ENCODE data around the gene CUL5.

CUL5 gene

GRCh38 chr11:108008656-108009496 lies at the start of gene CUL5:
TSS of gene CUL5 (plus strand) at chr11:108008898. CDS start at chr11:108009349, 451 bp downstream.
- peak; percentile 95 for DNase-seq (ENCODE audit: low spot score)

GRCh38 chr11:107961480-107961879 lies 47.2 kb upstream of the CUL5 start:
- DNase-seq (ENCODE audit: low spot score): no peak

- no peak for DNase-seq (ENCODE audit: low spot score)
Observed at GRCh38 chr11:107962181-107962580, 46.5 kb upstream of the CUL5 start.

GRCh38 chr11:107963091-107963490 lies 45.6 kb upstream of the CUL5 start:
- DNase-seq (ENCODE audit: low spot score): no peak

GRCh38 chr11:107969219-107969618 lies 39.5 kb upstream of the CUL5 start:
- no peak for DNase-seq (ENCODE audit: low spot score)

DNA sequence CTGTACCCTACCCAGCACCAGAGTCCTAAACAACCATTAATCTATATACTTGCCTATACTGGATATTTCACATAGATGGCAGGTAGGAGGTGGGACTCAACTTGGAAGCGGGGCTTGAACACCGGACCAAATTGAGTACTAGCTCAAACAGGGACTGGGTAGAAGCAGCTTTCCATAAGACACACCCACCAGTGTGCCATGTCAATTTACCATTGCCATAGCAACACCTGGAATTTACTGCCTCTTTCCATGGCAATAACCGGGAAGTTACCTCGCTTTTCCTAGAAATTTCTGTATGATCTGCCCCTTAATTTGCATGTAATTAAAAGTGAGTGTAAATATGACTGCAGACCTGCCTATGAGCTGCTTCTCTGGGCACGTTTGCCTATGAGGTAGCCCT lies 38.6 kb upstream of the CUL5 start:
- no peak for DNase-seq (ENCODE audit: low spot score)

GRCh38 chr11:107973641-107974040 lies 35.1 kb upstream of the CUL5 start:
- DNase-seq (ENCODE audit: low spot score): no peak

DNA sequence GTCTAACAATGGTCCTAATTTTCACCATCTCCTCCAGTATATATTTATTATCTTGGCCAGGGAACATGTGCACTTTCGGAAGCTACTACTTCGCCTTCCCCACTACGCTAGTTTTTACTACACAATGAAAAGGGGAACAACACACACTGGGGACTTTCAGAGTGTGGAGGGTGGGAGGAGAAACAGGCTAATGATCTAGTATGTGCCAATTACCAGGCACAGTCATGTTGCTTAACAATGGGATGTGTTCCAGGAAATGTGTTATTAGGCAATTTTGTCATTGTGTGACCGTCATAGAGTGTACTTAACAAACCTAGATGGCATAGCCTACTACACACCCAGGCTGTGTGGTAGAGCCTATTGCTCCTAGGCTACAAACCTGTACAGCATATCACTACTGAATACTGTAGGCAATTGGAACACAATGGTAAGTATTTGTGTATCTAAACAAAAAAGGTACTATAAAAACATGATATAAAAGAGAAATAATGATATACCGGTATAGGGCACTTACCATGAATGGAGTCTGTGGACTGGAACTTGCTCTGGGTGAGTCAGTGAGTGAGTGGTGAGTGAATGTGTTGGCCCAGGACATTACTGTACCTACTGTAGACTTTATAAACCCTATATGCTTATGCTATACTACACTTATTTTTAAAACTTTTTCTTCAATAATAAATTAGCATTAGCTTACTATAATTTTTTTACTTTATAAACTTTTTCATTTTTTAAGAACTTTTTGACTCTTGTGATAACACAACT lies 20.1 kb upstream of the CUL5 start:
- DNase-seq (ENCODE audit: low spot score): no peak

DNA sequence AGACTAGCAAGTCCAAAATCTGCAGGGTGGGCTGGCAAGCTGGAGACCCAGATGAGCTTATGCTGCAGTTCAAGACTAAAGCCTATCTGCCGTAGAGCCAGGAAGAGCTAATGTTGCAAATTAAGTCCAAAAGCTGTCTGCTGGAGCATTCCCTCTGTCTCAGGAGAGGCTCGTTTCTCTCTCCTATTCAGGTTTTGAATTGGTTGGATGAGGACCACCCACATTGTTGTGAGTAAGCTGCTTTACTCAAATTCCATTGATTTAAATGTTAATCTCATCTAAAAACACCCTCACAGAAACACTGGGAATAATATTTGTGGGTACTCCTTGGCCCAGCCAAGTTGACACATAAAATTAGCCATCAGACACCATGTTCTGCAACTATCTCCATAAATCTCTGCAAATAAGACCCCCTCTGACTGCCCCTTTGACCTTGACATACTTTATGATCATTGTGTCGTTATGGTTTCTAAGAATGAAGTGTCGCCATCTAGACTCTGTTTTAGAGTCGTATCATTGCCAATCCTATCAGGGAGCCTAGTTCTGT lies 16.8 kb upstream of the CUL5 start:
- DNase-seq (ENCODE audit: low spot score): no peak

DNA sequence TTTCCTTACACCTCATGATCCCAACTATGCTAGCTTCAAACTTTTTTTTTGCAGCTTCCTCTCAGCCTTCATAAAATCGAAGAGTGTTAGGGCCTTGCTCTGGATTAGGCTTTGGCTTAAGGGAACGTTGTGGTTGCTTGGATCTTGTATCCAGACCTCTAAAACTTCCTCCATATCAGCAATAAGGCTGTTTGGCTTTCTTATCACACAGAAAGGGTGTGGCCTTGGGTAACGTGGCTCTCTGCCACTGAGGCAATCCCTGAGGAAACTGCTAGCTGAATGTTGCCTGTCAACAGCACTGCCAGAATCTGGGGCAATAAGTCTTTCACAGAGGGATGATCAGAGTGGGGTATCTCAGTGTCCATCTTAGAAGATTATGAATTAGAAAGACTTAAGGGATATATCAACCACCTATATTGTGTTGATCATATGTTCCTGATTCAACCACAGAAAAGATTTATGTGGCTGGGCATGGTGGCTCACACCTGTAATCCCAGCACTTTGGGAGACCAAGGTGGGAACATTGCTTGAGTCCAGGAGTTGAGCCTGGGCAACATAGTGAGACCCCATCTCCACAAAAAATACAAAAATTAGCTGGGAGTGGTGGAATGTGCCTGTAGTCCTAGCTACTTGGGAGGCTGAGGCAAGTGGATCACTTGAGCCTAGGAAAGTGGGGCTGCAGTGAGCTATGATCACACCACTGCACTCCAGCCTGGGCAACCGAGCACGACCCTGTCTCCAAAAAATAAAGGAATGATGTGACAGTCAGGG lies 12.5 kb upstream of the CUL5 start:
- DNase-seq (ENCODE audit: low spot score): no peak

DNA sequence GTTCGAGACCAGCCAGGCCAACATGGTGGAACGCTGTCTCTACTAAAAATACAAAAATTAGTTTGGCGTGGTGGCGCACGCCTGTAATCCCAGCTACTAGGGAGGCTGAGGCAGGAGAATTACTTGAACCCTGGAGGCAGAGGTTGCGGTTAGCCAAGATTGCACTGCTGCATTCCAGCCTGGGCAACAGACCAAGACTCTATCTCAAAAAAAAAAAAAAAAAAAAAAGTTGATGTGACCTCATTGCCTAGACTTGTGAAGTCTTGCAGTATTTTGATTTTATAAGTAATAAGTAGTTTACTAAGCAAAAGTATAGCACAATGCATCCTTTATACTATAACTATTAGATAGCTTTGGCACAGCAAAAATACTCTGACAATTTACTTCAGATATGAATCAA lies 9.9 kb upstream of the CUL5 start:
- DNase-seq (ENCODE audit: low spot score): no peak

DNA sequence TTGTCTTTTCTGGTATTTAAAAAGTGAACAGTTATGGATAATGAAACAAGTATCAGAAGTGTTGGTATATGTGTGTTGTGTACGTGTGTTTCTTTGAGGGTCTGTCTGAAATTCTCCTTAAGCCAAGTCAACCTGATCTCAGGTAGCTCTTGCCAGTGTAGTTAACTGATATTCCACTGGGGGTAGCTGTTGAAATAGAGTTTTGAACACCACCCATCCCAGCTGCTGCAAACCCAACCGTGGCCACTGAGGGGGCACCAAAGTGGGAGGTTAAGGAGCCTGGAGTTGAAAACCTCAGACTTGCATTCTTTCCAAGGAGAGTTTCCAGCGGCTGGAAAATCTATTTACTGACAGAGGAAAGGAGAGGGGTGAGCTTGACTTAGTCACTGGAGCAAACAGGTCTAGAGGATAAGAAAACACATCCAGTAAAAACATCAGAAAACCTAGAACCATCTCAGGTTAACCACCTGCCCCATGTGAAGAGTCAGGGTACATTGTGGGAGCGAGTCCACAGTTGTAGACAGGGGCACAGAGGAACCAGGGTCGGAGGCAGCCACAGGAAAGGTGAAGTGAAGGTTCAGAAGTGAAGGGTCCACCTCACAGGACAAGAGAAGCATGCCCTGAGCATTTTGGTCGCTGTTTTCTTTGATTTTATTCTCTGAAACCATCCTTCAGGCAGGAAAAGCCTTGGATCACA lies 8.8 kb upstream of the CUL5 start:
- DNase-seq (ENCODE audit: low spot score): peak; percentile 37

GRCh38 chr11:108002476-108002875 lies 6.2 kb upstream of the CUL5 start:
- DNase-seq (ENCODE audit: low spot score): no peak

DNA sequence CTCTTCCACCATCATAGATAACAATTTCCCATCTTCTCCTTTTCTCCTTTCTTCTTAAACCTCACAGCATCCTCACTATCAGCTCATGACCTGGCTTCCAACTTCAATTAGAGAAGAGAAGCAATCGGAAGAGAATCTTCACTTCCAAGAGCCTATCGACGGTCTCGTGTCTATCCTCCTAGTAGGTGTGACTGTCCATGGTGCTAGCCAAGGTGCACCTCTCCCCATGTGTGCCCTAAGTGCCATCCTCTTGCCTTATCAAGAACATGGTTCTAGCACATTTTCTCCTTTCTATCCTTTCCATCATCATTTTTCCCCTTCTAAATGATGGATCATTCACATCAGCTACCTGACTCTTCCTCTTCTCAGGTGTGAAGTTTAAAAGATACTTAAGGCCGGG lies 5.1 kb upstream of the CUL5 start:
- DNase-seq (ENCODE audit: low spot score): no peak

GRCh38 chr11:108007819-108008218 lies 879 bp upstream of the CUL5 start:
- no peak for DNase-seq (ENCODE audit: low spot score)

DNA sequence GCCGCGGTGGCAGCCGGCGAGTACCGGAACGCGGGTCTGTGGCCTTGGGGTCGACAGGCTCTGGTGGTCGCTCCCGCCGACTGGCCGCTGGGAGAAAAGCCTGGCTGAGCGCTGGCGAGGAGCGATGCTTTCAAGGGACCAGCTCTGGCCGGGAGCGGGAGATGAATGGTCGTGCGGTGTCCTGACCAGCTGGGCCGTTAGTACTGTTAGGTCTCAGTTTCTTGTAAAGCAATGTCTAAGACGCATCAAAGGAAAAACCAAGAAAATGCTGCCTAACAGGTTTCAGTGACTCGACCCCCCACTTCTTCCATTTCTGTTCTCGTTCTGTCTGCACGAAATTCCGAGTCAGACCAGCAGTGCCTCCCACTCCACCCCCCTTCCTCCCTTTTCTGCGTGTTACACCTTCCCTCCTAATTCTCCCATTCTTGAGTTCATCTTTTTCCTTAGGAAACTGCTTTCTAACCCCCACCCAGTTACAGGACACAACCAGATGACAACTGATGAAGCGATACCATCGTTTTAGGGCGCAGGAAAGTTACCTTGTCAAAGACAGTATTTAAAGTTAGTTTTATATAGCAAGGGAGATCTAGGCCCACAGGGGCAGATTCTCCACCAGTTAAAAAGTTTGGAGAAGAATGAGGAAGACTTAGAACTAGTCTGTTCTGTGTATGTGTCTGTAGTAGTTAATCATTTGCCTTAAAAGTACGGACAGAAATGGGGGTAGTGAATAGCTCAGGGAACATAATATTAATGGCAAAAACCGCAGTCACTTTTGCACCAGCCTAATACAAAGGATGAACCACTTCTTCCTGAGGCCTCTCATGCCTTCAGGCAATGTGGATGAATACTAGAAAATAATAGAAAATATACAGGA lies 1.0 kb downstream of the CUL5 start:
- DNase-seq (ENCODE audit: low spot score): no peak

- no peak for DNase-seq (ENCODE audit: low spot score)
Observed at GRCh38 chr11:108012139-108012725, 3.5 kb downstream of the CUL5 start.

- DNase-seq (ENCODE audit: low spot score): no peak
Observed at GRCh38 chr11:108016647-108017046, 7.9 kb downstream of the CUL5 start.

GRCh38 chr11:108018708-108019107 lies 10.0 kb downstream of the CUL5 start:
- no peak for DNase-seq (ENCODE audit: low spot score)

- DNase-seq (ENCODE audit: low spot score): no peak
Observed at GRCh38 chr11:108019870-108020540, 11.3 kb downstream of the CUL5 start.

All from AG08395 (cell line).